ENCODE results near the gene SNAP29. TPM values are rescaled to one million over a fixed set of nuclear protein-coding genes. Genes with fewer than 3 reads are reported as not detected.

SNAP29 gene
- polyA plus RNA-seq, 1 experiment, result 45.5 TPM

- CTCF ChIA-PET, result interaction anchor here (0.7 to 3.0 kb wide), 6 partner anchors 17 to 168 kb away, joined by 3 to 39 read pairs (median 10); partner anchors contain the start of gene LZTR1
- no peak for TF ChIP-seq CTCF (IDR thresholded peaks at IDR 0.05; ENCODE audit: low read depth, low read length)
- Histone ChIP-seq H3K27me3 (ENCODE audit: control insufficient read depth, insufficient read depth, low read length) (no peaks in the 10 kb centered on the region), H3K9me3 (ENCODE audit: control insufficient read depth, insufficient read depth, low read length) (no peaks in the 10 kb centered on the region), H3K4me3 (ENCODE audit: low read depth, low read length) (no peak overlapping the region), H3K27ac (ENCODE audit: low read depth, low read length) (no peak overlapping the region)
- POLR2A ChIA-PET, result no interaction called here
- no peak for DNase-seq (ENCODE audit: low read depth, low spot score)
Measured at GRCh38 chr22:20884454-20884853, 25.6 kb downstream of the SNAP29 start.

GRCh38 chr22:20885017-20885556 lies 26.3 kb downstream of the SNAP29 start:
- ChIA-PET POLR2A (interaction anchor here (0.8 to 1.6 kb wide), 6 partner anchors 19 to 115 kb away, joined by 4 to 7 read pairs (median 4); partner anchors contain the start of genes CRKL and LZTR1), CTCF (interaction anchor here (0.7 to 3.0 kb wide), 29 partner anchors 8 to 218 kb away, joined by 3 to 39 read pairs (median 6); partner anchors contain the start of genes LZTR1 and THAP7)
- no peaks in the 10 kb centered on the region for H3K9me3 ChIP-seq (ENCODE audit: control insufficient read depth, insufficient read depth, low read length)
- no peak for DNase-seq (ENCODE audit: low read depth, low spot score)
- no peak overlapping the region for H3K4me3 ChIP-seq (ENCODE audit: low read depth, low read length)
- no peak for TF ChIP-seq CTCF (IDR thresholded peaks at IDR 0.05; ENCODE audit: low read depth, low read length)
- H3K27me3 ChIP-seq (ENCODE audit: control insufficient read depth, insufficient read depth, low read length), result no peaks in the 10 kb centered on the region
- no peak overlapping the region for H3K27ac ChIP-seq (ENCODE audit: low read depth, low read length)

GRCh38 chr22:20885557-20886323 lies 26.9 kb downstream of the SNAP29 start:
- H3K27me3 ChIP-seq (ENCODE audit: control insufficient read depth, insufficient read depth, low read length), result no peaks in the 10 kb centered on the region
- peak; percentile 98 for TF ChIP-seq CTCF (IDR thresholded peaks at IDR 0.05; ENCODE audit: low read depth, low read length)
- no peaks in the 10 kb centered on the region for H3K9me3 ChIP-seq (ENCODE audit: control insufficient read depth, insufficient read depth, low read length)
- DNase-seq (ENCODE audit: low read depth, low spot score), result peak; percentile 62
- H3K4me3 ChIP-seq (ENCODE audit: low read depth, low read length), result no peak overlapping the region
- H3K27ac ChIP-seq (ENCODE audit: low read depth, low read length), result peak overlapping the region; percentile 65
- ChIA-PET POLR2A (interaction anchor here (0.7 to 1.6 kb wide), 8 partner anchors 14 to 116 kb away, joined by 3 to 7 read pairs (median 4); partner anchors contain the start of genes CRKL, LZTR1 and THAP7), CTCF (interaction anchor here (0.5 to 3.0 kb wide), 47 partner anchors 8 to 217 kb away, joined by 3 to 39 read pairs (median 5); partner anchors contain the start of genes CRKL and THAP7)

- H3K9me3 ChIP-seq (ENCODE audit: control insufficient read depth, insufficient read depth, low read length), result no peaks in the 10 kb centered on the region
- ChIA-PET CTCF (no interaction called here), POLR2A (no interaction called here)
- no peak for DNase-seq (ENCODE audit: low read depth, low spot score)
- no peaks in the 10 kb centered on the region for H3K27me3 ChIP-seq (ENCODE audit: control insufficient read depth, insufficient read depth, low read length)
- no peak overlapping the region for H3K4me3 ChIP-seq (ENCODE audit: low read depth, low read length)
- H3K27ac ChIP-seq (ENCODE audit: low read depth, low read length), result no peak overlapping the region
- TF ChIP-seq CTCF (IDR thresholded peaks at IDR 0.05; ENCODE audit: low read depth, low read length), result no peak
Measured at GRCh38 chr22:20887375-20887774, 28.6 kb downstream of the SNAP29 start.

Measured in AG04450 (cell line).